IgD-negative memory B cell (primary cell): ENCODE results near the gene EFNB1. TPM values are rescaled to one million over a fixed set of nuclear protein-coding genes. Genes with fewer than 3 reads are reported as not detected.

Experiments used
- H3K27ac Mint-ChIP-seq, 3 donors: one replicate each; pipeline ENCODE4 v1.8.0; 2020 to 2022; ENCODE audit warnings: mild to moderate bottlenecking in 3 of 3, mixed read lengths in 3 of 3, moderate library complexity in 1 of 3
- H3K27me3 Mint-ChIP-seq: one replicate; pipeline ENCODE4 v1.8.0; 2021; ENCODE audit warnings: mixed read lengths
- H3K36me3 Mint-ChIP-seq: one replicate; pipeline ENCODE4 v1.8.0; 2020; ENCODE audit warnings: mild to moderate bottlenecking, mixed read lengths
- H3K4me1 Mint-ChIP-seq, 3 donors: one replicate each; pipeline ENCODE4 v1.8.0; 2020 to 2022; ENCODE audit warnings: mixed read lengths in 3 of 3, mild to moderate bottlenecking in 1 of 3
- H3K4me3 Mint-ChIP-seq, 4 donors: one replicate each; pipeline ENCODE4 v1.8.0; 2020 to 2022; ENCODE audit warnings: mild to moderate bottlenecking in 4 of 4, mixed read lengths in 4 of 4, moderate library complexity in 3 of 4
- H3K9me3 Mint-ChIP-seq, 3 donors: one replicate each; pipeline ENCODE4 v1.8.0; 2020 to 2021; ENCODE audit warnings: mixed read lengths in 3 of 3, mild to moderate bottlenecking in 1 of 3
- polyA plus RNA-seq: library from polyadenylated mRNA; unstranded; fragments of 300-500 nt; fragmentation: Illumina TruSeq; gene quantifications from one replicate; pipeline ENCODE4 v1.2.3, GENCODE V29; 2021

The EFNB1 gene
- polyA plus RNA-seq, 1 donor from 2014 or later = 1.8 TPM

DNA sequence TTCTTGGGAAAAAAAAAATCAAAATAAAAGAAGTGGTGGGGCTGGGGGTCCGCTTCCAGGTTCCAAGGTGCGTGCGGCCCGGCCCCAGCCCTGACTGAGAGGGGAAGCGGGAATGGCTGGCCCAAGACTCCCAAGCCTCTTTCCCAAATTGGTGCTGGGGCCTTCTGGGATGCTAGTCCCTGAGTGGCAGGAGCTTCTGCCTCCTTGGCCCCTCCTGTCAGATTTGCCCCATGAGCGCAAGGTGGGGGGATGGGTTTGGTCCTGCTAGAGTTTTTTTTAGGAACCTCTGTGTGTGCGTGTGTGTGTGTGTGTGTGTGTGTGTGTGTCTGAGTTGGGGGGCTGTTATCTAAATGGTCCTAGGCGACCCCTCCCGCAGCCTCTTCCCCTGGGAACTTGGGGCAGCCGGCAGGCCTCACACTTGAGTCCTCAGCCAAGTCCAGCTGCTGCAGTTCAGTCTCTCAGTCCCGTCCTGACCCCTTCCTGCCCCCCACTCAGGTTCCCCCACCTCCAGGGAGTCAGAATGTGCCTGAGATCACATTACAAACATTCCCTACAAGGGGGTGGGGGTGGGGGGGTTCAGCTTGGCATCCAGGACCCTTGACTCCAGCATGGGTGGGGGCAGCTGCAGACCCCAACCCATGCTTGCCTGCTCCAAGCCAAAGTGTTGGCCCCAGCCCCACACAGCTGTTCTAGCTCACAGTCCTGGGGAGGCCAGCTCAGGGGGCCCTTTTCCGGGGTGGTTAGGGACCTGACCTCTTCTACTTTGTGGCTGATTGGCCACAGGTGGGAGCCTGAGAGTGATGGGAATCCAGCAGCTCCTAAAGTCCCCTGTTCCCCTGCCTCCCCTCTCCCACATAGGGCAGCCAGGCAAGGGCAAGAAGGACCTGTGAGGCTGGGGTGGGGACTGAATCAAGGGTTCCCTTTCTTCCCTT, 4.0 kb downstream of the EFNB1 start:
- H3K27me3 Mint-ChIP-seq = peaks cover 6% of the 10 kb centered on the region
- H3K27ac Mint-ChIP-seq = peak overlapping the region in 1 of 3 donors; percentile 31
- H3K4me1 Mint-ChIP-seq = peaks cover 0 to 16% (median 11%) of the 10 kb centered on the region in 3 donors
- no peaks in the 10 kb centered on the region for H3K9me3 Mint-ChIP-seq
- H3K36me3 Mint-ChIP-seq = peaks cover 2% of the 10 kb centered on the region
- peak overlapping the region in 2 of 4 donors; percentile 23 to 83 for H3K4me3 Mint-ChIP-seq

DNA sequence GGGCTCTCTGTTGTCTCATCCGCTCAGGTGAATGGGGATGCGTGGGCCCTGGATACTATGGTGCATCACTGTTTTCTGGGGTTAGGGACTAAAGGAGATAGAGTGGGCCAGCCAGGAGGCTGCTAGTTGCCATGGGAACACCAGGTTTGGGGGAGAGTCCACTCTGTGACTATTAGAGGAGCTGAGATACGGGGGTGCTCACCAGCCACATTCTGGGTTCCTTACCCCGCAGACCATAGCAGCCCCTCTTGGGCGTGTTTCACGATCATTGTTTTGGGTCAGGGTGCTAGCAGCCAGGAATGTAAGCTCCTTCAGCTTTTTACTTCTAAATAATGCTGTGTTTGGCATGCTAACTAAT, 4.6 kb downstream of the EFNB1 start:
- Mint-ChIP-seq H3K4me1 (peaks cover 0 to 16% (median 11%) of the 10 kb centered on the region in 3 donors), H3K27me3 (peaks cover 6% of the 10 kb centered on the region), H3K4me3 (peak overlapping the region in 2 of 4 donors; percentile 23 to 26), H3K36me3 (peaks cover 2% of the 10 kb centered on the region), H3K27ac (no peak overlapping the region), H3K9me3 (no peaks in the 10 kb centered on the region)

DNA sequence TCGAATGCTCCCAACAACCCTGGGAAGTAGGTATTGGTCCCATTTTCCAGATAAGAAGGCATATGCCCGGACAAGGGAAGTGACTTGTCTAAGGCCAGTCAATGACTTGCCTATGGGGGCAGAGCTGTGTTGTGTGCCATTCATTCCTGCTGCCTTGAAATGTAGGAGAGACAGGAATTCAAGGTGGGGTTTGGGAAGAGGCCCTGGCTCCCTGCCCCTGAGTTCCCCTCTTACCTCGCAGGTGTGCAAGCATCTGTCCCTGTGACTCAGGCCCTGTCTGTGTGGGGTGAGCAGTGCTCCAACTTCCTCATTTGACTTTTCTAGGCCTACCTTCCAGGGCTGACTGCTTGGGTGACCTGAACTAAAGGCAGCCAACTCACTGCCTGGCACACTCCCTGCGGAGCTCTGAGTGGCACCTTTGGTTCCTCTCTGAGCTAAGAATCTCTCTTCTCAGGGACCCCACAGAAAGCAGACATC, 5.1 kb downstream of the EFNB1 start:
- peak overlapping the region in 2 of 4 donors; percentile 26 to 76 for H3K4me3 Mint-ChIP-seq
- H3K36me3 Mint-ChIP-seq = peaks cover 2% of the 10 kb centered on the region
- H3K9me3 Mint-ChIP-seq = no peaks in the 10 kb centered on the region
- H3K27me3 Mint-ChIP-seq = peaks cover 6% of the 10 kb centered on the region
- peaks cover 0 to 13% (median 7%) of the 10 kb centered on the region in 3 donors for H3K4me1 Mint-ChIP-seq
- no peak overlapping the region for H3K27ac Mint-ChIP-seq

DNA sequence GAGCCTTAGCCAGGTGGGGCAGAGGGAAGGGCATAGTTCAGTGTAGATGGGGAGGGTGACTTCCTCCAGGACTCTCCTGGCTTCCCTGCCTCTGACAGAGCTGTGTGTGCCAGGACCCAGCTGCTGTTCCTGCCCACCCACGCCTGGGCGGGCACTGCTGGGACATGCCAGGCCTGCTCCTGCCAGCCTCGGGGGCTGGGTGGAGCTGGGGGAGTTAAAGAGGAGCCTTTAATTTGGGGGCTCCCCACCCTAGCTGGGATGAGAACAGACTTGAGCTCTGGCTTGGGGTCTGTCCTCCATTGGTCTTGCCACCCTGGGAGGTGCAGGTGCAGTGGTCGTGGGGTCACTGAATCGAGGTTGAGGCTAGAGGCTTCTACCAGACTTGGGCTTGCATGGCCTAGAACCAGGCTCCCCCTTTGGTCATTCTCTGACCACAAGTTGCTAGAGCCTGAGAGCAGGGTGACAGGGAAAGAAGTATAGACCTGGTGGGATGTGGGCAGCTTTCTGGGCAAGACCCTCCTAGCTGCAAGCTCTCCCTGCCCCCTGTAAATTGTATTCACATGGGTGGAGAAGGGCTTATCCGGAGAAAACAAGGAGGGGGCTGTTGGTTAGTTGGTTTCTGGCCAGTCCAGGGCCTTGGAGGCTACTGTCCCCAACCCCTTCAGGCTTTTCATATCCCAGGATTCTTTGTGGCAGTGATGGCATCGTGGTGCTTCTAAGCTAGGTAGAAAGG, 5.7 kb downstream of the EFNB1 start:
- H3K4me3 Mint-ChIP-seq = peak overlapping the region in 1 of 4 donors; percentile 76
- no peak overlapping the region for H3K27ac Mint-ChIP-seq
- H3K36me3 Mint-ChIP-seq = peaks cover 3% of the 10 kb centered on the region
- H3K9me3 Mint-ChIP-seq = no peaks in the 10 kb centered on the region
- peaks cover 0 to 13% (median 7%) of the 10 kb centered on the region in 3 donors for H3K4me1 Mint-ChIP-seq
- H3K27me3 Mint-ChIP-seq = peaks cover 6% of the 10 kb centered on the region

DNA sequence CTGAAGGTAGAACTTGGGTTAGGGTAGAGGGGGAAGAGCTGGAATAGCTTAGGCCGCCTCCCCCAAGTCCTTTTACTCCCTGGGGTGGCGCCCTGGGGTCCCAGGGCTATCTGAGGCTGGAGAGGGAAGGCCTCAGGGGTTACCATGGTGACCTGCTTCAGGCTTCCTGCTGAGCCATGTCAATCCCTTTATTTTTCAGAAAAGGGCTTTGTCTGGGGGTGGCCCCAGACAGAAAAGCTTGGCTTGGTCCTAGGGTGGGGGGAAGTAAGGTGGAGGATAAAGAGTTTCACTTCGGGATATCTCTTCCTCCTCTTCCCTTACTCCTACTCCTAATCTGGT, 6.3 kb downstream of the EFNB1 start:
- Mint-ChIP-seq H3K4me3 (no peak overlapping the region), H3K36me3 (peaks cover 4% of the 10 kb centered on the region), H3K27ac (no peak overlapping the region), H3K27me3 (peaks cover 6% of the 10 kb centered on the region), H3K4me1 (peaks cover 0 to 13% (median 7%) of the 10 kb centered on the region in 3 donors), H3K9me3 (no peaks in the 10 kb centered on the region)

DNA sequence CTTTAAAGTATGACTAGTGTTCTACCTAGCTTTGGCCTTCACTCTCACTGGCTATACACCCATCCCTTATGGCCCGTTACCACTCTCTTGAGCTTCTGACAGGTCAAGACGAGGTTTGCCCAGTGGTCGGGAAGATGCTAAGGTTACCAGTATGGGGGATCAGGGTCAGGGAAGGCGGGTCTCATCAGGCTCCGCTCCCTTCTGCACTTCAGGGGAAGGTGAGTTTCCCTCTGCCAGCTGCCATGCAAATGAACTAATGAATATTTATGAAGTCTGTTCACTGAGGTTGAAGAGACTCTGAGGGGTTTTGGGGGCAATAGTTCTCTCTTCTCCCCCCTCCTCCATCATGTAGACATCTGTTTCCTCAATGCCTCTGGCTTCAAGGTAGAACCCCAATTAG, 6.6 kb downstream of the EFNB1 start:
- no peak overlapping the region for H3K4me3 Mint-ChIP-seq
- peaks cover 6% of the 10 kb centered on the region for H3K27me3 Mint-ChIP-seq
- H3K9me3 Mint-ChIP-seq = no peaks in the 10 kb centered on the region
- no peak overlapping the region for H3K27ac Mint-ChIP-seq
- peaks cover 0 to 13% (median 7%) of the 10 kb centered on the region in 3 donors for H3K4me1 Mint-ChIP-seq
- H3K36me3 Mint-ChIP-seq = peaks cover 4% of the 10 kb centered on the region

DNA sequence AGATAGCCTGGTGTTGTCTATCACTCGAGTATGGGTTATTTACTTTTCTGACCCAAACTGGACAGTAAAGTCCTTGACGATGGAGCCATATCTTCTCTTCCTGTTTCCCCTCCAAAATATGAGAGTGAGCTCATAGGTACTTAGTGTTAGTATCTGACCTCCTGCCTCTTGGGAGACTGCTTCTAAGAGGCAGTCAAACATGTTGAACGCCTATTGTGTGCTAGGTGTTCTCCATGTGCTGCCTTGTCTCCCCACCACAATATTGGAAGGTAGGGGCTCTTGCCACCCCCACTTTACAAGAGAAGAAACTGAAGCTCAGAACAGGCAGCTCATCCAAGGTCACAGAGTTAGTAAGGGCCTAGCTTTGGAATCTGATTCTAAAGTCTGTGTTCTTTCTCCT, 8.3 kb downstream of the EFNB1 start:
- Mint-ChIP-seq H3K4me1 (peaks cover 0 to 4% (median 3%) of the 10 kb centered on the region in 3 donors), H3K36me3 (peaks cover 4% of the 10 kb centered on the region), H3K27ac (no peak overlapping the region), H3K4me3 (no peak overlapping the region), H3K27me3 (peaks cover 2% of the 10 kb centered on the region), H3K9me3 (no peaks in the 10 kb centered on the region)

DNA sequence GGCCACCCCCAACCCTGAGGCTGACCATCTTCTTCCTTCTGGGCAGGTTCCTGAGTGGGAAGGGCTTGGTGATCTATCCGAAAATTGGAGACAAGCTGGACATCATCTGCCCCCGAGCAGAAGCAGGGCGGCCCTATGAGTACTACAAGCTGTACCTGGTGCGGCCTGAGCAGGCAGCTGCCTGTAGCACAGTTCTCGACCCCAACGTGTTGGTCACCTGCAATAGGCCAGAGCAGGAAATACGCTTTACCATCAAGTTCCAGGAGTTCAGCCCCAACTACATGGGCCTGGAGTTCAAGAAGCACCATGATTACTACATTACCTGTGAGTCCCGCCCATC, 9.7 kb downstream of the EFNB1 start:
- H3K4me1 Mint-ChIP-seq = peaks cover 0 to 3% (median 2%) of the 10 kb centered on the region in 3 donors
- H3K4me3 Mint-ChIP-seq = no peak overlapping the region
- peaks cover 6% of the 10 kb centered on the region for H3K36me3 Mint-ChIP-seq
- H3K27me3 Mint-ChIP-seq = no peaks in the 10 kb centered on the region
- no peaks in the 10 kb centered on the region for H3K9me3 Mint-ChIP-seq
- H3K27ac Mint-ChIP-seq = no peak overlapping the region

DNA sequence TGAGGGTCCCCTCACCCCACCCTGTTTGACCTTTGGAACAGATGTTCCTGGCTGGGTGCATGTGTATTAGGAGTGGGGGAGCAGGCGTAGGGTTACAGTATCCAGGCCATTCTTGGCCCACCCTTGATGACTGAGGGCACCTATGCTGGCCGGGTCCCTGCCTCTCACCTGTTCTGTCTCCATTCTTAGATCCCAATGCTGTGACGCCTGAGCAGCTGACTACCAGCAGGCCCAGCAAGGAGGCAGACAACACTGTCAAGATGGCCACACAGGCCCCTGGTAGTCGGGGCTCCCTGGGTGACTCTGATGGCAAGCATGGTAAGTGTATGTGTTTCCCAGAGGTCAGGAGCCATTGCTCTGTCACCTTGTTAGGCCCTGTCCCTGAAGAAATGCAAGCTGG, 10.9 kb downstream of the EFNB1 start:
- Mint-ChIP-seq H3K9me3 (no peaks in the 10 kb centered on the region), H3K27me3 (no peaks in the 10 kb centered on the region), H3K4me1 (peaks cover 0 to 2% (median 1%) of the 10 kb centered on the region in 3 donors), H3K36me3 (peaks cover 6% of the 10 kb centered on the region), H3K27ac (no peak overlapping the region), H3K4me3 (no peak overlapping the region)

DNA sequence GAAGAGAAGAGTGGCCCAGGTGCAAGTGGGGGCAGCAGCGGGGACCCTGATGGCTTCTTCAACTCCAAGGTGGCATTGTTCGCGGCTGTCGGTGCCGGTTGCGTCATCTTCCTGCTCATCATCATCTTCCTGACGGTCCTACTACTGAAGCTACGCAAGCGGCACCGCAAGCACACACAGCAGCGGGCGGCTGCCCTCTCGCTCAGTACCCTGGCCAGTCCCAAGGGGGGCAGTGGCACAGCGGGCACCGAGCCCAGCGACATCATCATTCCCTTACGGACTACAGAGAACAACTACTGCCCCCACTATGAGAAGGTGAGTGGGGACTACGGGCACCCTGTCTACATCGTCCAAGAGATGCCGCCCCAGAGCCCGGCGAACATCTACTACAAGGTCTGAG, 11.4 kb downstream of the EFNB1 start:
- Mint-ChIP-seq H3K36me3 (peaks cover 6% of the 10 kb centered on the region), H3K4me1 (peaks cover 0 to 2% (median 1%) of the 10 kb centered on the region in 3 donors), H3K9me3 (no peaks in the 10 kb centered on the region), H3K27ac (no peak overlapping the region), H3K4me3 (no peak overlapping the region), H3K27me3 (no peaks in the 10 kb centered on the region)

DNA sequence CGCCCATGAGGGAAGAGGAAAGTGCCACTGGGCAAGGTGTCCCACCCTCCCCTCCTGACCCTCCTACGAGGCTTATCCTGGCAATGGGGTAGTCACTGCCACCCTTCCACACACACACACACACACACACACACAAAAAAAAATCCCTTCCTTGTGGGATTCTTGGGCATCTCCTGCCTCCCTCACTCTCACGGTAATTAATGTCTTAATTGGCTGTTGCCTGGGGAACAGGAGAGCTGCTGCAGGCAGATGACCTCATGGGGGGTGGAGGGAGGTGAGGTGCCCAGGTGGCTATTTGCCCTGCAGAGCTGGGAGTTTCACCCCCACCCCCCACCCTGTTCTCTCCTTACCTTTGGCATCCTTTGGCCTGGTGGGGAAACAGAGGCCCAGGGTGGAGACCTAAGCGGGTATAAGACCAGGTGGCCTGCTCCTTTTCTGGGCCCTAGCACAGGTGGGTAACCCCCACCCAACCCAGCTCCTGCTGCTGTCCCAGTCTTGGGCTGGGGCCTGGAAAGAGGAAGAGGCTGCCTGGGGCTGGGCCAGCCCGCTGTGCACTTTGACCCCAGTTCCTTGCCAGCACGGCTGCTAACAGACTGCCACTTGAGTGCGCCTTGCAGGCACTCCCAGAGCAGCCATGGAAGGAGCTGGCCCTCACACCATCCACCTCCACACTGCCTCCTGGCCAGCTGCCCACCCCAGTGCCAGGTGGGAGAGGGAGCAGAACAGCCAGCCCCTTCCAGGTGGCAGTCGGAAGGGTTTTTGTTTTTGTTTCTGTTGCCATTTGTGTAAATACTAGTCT, 12.6 kb downstream of the EFNB1 start:
- peaks cover 0 to 2% (median 1%) of the 10 kb centered on the region in 3 donors for H3K4me1 Mint-ChIP-seq
- H3K9me3 Mint-ChIP-seq = no peaks in the 10 kb centered on the region
- peaks cover 6% of the 10 kb centered on the region for H3K36me3 Mint-ChIP-seq
- no peaks in the 10 kb centered on the region for H3K27me3 Mint-ChIP-seq
- no peak overlapping the region for H3K27ac Mint-ChIP-seq
- no peak overlapping the region for H3K4me3 Mint-ChIP-seq

DNA sequence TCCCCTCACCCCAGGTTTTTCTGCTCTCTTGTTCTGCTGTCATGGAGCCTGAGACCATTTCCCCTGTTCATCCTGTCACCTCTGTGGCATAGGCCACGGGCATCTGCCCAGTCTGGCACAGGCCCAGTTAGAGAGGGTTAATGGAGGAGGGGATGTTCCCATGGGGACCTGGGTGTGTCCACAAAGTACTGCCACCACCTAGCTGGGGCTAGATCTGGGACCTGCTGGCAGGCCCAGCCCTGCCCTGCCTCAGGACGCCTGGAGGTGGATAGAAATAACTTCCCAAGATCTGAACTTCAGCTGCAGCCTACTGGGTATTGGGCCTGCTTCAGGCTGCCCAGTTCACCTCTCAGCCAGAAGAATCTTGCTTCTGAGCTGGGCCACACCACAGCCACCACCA, 13.5 kb downstream of the EFNB1 start:
- peak overlapping the region in 1 of 3 donors; percentile 19 for H3K27ac Mint-ChIP-seq
- no peaks in the 10 kb centered on the region for H3K9me3 Mint-ChIP-seq
- H3K27me3 Mint-ChIP-seq = no peaks in the 10 kb centered on the region
- no peak overlapping the region for H3K4me3 Mint-ChIP-seq
- H3K36me3 Mint-ChIP-seq = peaks cover 4% of the 10 kb centered on the region
- H3K4me1 Mint-ChIP-seq = no peaks in the 10 kb centered on the region

DNA sequence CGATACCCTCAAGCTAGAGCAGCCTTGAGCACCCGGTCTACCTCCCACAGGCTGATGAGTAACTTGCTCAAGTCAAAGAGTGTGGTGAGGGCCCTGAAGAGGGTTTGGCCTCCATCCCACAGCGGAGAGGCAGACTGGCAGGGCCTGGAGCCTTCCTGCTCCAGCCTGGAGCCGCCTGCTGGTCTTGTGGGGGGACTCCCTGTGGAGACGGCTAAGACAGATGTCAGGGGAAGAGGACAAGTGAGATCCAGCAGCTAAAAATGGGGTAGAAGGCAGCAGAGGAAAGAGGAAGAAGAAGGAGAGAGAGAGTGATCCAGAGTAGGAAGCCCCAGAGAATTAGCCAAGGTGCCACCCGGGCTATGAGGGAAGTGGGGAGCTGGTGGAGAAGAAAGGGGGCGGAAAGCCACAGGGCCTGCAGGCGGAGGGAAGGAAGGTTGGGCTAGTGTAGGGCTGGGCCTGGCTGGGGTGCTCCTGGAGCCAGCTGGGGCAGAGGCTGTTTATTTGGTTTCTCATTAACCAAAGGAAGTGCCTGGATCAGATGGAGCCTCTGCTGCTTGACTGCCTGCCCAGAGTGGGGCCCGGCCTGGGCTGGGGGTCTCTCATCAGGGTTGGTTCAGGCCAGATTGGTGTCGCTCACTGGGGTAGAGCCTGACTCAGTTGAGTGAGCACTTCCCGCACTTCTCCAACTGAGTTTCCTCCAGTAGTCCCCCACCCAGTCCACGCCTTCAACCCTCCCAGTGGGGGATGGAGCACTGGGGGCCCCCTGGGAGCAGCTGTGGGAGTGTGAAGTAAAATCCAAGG, 14.2 kb downstream of the EFNB1 start:
- no peaks in the 10 kb centered on the region for H3K27me3 Mint-ChIP-seq
- no peak overlapping the region for H3K4me3 Mint-ChIP-seq
- H3K4me1 Mint-ChIP-seq = no peaks in the 10 kb centered on the region
- no peak overlapping the region for H3K27ac Mint-ChIP-seq
- H3K36me3 Mint-ChIP-seq = peaks cover 4% of the 10 kb centered on the region
- no peaks in the 10 kb centered on the region for H3K9me3 Mint-ChIP-seq

DNA sequence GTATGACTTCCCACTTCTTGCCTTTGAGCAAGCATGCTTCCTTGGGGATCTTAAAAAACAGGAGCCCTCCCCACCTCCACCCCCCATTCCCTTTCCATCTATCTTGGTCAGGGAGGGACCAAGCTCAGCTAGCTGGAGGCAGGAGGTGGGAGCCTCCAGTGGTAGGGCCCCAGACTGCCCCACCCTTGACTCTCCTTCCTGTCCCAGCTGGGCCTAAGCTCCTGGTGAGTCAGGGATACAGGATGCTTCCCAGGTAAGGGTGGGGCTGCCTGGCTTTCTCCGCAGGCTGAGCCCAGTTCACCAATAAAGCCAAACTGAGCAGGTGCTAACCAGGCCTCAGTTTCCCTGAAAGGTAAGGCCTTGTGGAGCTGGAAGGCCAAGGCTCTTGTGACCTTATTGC, 15.2 kb downstream of the EFNB1 start:
- H3K4me1 Mint-ChIP-seq = no peaks in the 10 kb centered on the region
- H3K27ac Mint-ChIP-seq = no peak overlapping the region
- peaks cover 4% of the 10 kb centered on the region for H3K36me3 Mint-ChIP-seq
- no peaks in the 10 kb centered on the region for H3K9me3 Mint-ChIP-seq
- no peak overlapping the region for H3K4me3 Mint-ChIP-seq
- no peaks in the 10 kb centered on the region for H3K27me3 Mint-ChIP-seq
